ENCODE results near the gene LGR4. TPM values are rescaled to one million over a fixed set of nuclear protein-coding genes. Genes with fewer than 3 reads are reported as not detected.

Gene LGR4
- total RNA-seq, 1 donor, result 56.1 TPM

DNA sequence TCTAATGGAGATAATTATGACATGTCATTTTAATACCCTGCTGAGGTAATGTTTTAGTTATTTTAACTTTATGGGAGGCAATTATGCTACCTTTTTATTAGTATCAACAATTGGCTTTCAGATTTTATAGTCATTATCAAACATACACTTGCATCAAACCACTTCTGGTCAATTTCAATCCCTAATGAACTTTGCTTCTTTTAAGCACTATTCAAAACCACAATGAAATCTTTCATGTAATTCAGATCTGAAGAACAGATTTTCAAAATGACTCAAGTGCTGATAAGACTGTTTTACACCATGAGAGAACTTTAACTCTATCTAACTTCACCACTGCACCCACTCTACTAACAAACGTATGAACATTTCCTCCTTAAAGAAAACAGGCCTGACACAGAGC, 83.7 kb downstream of the LGR4 start:
- Histone ChIP-seq H4K20me1 (ENCODE audit: insufficient read depth, low read length) (no peaks in the 10 kb centered on the region), H3K27me3 (ENCODE audit: insufficient read depth, low read length) (no peaks in the 10 kb centered on the region), H3K4me1 (ENCODE audit: insufficient read depth, low read length) (peaks cover 91% of the 10 kb centered on the region), H2AFZ (ENCODE audit: low read length) (no peak overlapping the region), H3K79me2 (ENCODE audit: insufficient read depth, low read length) (no peaks in the 10 kb centered on the region), H3K4me3 (ENCODE audit: insufficient read depth, low read length) (no peak overlapping the region), H3K36me3 (ENCODE audit: insufficient read depth, low read length) (peaks cover 9% of the 10 kb centered on the region), H3K9me3 (ENCODE audit: low read depth, low read length) (no peaks in the 10 kb centered on the region), H3K4me2 (ENCODE audit: insufficient read depth, low read length) (peak overlapping the region; percentile 24), H3K27ac (ENCODE audit: low read depth, low read length) (peak overlapping the region; percentile 80)
- DNase-seq (ENCODE audit: insufficient read length, low spot score, missing footprints), result no peak
- no peak for TF ChIP-seq CTCF (IDR thresholded peaks at IDR 0.05; ENCODE audit: extremely low read depth, low read depth, low read length)

DNA sequence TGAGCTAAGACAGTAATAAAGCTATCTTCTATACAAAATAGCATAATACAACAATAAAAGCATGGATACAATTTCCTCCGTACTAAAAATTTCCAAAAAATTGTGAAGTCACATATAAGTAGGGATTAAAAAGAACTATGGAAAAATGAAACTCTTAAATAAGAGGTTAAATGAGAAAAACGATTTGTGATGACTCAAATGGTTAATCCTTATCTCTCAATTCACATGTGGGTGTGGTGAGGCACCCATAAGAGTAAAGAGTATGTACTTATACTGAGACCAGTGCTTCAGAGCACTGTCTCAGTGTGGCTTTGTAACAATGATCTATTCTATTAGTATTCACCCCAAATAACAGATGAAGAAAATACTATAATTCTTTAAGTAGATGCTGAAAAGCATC, 84.6 kb downstream of the LGR4 start:
- Histone ChIP-seq H3K36me3 (ENCODE audit: insufficient read depth, low read length) (peaks cover 9% of the 10 kb centered on the region), H3K79me2 (ENCODE audit: insufficient read depth, low read length) (no peaks in the 10 kb centered on the region), H3K9me3 (ENCODE audit: low read depth, low read length) (no peaks in the 10 kb centered on the region), H3K27me3 (ENCODE audit: insufficient read depth, low read length) (no peaks in the 10 kb centered on the region), H4K20me1 (ENCODE audit: insufficient read depth, low read length) (no peaks in the 10 kb centered on the region), H2AFZ (ENCODE audit: low read length) (no peak overlapping the region), H3K4me2 (ENCODE audit: insufficient read depth, low read length) (no peak overlapping the region), H3K27ac (ENCODE audit: low read depth, low read length) (peak overlapping the region; percentile 80), H3K4me3 (ENCODE audit: insufficient read depth, low read length) (no peak overlapping the region), H3K4me1 (ENCODE audit: insufficient read depth, low read length) (peaks cover 89% of the 10 kb centered on the region)
- no peak for DNase-seq (ENCODE audit: insufficient read length, low spot score, missing footprints)
- no peak for TF ChIP-seq CTCF (IDR thresholded peaks at IDR 0.05; ENCODE audit: extremely low read depth, low read depth, low read length)

- no peaks in the 10 kb centered on the region for H4K20me1 ChIP-seq (ENCODE audit: insufficient read depth, low read length)
- H3K4me3 ChIP-seq (ENCODE audit: insufficient read depth, low read length), result no peak overlapping the region
- H3K79me2 ChIP-seq (ENCODE audit: insufficient read depth, low read length), result no peaks in the 10 kb centered on the region
- no peak for DNase-seq (ENCODE audit: insufficient read length, low spot score, missing footprints)
- H2AFZ ChIP-seq (ENCODE audit: low read length), result no peak overlapping the region
- no peak for TF ChIP-seq CTCF (IDR thresholded peaks at IDR 0.05; ENCODE audit: extremely low read depth, low read depth, low read length)
- peaks cover 83% of the 10 kb centered on the region for H3K4me1 ChIP-seq (ENCODE audit: insufficient read depth, low read length)
- peak overlapping the region; percentile 20 for H3K4me2 ChIP-seq (ENCODE audit: insufficient read depth, low read length)
- H3K36me3 ChIP-seq (ENCODE audit: insufficient read depth, low read length), result peaks cover 10% of the 10 kb centered on the region
- H3K27me3 ChIP-seq (ENCODE audit: insufficient read depth, low read length), result no peaks in the 10 kb centered on the region
- no peaks in the 10 kb centered on the region for H3K9me3 ChIP-seq (ENCODE audit: low read depth, low read length)
- peak overlapping the region; percentile 80 for H3K27ac ChIP-seq (ENCODE audit: low read depth, low read length)
Measured at GRCh38 chr11:27387362-27387761, 85.2 kb downstream of the LGR4 start.

DNA sequence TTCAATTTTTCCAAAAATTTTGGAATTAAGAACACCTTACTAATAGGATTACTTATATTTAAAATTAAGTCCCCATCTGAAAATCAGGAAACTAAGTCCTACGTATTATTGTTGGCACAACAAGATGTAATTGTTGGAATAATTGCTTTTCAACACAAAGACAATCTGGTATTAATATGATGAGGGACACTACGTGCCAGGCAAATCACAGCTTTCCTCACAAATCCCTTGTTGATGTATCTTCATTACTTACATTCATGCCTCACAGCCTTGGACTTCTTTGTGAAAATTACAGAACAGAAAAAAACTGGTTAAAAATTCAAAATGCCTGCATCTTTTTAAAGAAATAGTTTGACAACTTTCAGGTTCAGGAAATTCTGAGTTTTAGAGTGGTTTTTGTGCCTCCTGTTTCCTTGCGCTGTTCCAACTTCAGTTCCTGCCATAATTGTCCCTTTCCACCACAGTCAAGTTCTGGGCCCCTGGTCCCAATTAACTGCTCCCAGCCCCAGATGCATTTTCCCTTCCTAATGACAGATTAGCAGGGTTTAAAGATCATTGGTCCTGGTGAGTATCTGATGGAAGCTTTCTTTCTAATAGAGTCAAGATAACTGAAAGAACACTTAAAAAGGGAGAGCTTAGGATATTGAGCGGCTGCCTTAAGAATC, 86.3 kb downstream of the LGR4 start:
- peaks cover 72% of the 10 kb centered on the region for H3K4me1 ChIP-seq (ENCODE audit: insufficient read depth, low read length)
- H4K20me1 ChIP-seq (ENCODE audit: insufficient read depth, low read length), result no peaks in the 10 kb centered on the region
- H3K4me2 ChIP-seq (ENCODE audit: insufficient read depth, low read length), result no peak overlapping the region
- no peak for DNase-seq (ENCODE audit: insufficient read length, low spot score, missing footprints)
- H3K9me3 ChIP-seq (ENCODE audit: low read depth, low read length), result no peaks in the 10 kb centered on the region
- H3K36me3 ChIP-seq (ENCODE audit: insufficient read depth, low read length), result peaks cover 20% of the 10 kb centered on the region
- peak overlapping the region; percentile 80 for H3K27ac ChIP-seq (ENCODE audit: low read depth, low read length)
- H3K79me2 ChIP-seq (ENCODE audit: insufficient read depth, low read length), result no peaks in the 10 kb centered on the region
- no peak for TF ChIP-seq CTCF (IDR thresholded peaks at IDR 0.05; ENCODE audit: extremely low read depth, low read depth, low read length)
- no peaks in the 10 kb centered on the region for H3K27me3 ChIP-seq (ENCODE audit: insufficient read depth, low read length)
- H3K4me3 ChIP-seq (ENCODE audit: insufficient read depth, low read length), result no peak overlapping the region
- no peak overlapping the region for H2AFZ ChIP-seq (ENCODE audit: low read length)
